NCI-H748 (cell line): ENCODE data around the gene ATIC.
"Not testable (repeated sequence)": the region's sequence is repeated elsewhere in the genome, so short reads cannot be mapped to it uniquely, and the experiment has no call there.

Experiments
- DNase-seq: peaks from one replicate; lab custom pipeline; 2025; ENCODE audit not compliant: unreplicated experiment; lab: John Stamatoyannopoulos, UW

The ATIC gene

DNA sequence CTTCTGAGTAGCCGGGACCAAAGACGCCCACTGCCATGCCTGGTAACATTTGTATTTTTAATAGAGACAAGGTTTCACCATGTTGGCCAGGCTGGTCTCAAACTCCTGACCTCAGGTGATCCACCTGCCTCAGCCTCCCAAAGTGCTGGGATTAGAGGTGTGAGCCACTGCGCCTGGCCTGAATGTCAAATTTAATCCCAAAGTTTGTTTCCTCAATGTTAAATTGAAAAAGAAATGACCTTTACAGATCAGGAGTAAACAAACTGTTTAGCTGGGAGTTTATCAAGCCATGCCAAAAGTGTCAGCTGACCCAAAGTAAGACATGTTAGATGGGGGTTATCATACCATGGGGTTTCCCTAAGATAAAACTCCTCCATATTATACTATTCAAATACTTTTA, 48.2 kb downstream of the ATIC start:
- not testable (repeated sequence) for DNase-seq

DNA sequence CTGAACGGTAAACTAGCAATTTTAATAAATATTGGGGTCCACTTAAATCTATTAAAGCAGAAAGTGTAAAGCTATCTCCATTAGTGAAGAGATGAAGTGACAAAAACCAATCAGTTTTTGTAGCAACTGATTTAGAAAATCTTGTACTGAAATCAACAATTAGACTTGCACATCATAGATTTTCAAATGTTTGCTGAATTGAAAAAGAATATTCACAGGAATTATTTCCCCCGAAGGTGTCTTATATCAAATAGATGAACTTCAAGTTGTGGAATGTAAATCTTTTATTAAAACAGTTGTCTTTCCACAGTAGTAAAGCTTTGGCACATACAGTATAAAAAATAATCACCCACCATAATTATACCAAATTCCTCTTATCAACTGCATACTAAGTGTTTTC, 48.7 kb downstream of the ATIC start:
- no peak for DNase-seq

DNA sequence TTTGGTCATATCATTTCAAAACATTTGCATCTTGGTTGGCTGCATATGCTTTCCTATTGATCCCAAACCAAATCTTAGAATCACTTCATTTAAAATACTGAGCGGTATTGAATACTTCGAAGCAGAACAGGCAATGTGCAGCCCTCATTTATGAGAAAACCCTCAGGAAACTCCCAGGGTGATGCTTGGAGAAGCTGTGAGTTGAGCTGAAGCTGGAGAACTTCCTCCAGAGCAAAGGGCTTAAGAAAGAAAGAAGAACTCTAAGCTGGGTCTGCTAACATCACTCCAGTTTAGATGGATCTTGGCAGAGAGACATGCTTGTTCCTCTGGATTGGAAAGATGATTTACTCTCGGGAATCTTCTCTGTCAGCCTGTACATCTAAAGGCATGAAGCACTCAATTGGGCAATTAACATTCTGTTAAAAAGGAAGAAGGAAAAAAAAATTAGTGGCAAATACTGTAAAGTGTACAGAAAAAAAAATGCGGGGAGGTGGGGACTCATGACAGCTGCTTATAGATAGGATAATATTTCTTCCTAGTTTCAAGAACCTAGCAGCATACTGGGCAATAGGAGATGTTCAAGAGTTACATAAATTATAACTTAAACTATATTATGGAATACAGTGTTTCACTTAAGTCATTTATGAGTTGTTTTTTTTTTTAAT, 49.5 kb downstream of the ATIC start:
- DNase-seq, result no peak

DNA sequence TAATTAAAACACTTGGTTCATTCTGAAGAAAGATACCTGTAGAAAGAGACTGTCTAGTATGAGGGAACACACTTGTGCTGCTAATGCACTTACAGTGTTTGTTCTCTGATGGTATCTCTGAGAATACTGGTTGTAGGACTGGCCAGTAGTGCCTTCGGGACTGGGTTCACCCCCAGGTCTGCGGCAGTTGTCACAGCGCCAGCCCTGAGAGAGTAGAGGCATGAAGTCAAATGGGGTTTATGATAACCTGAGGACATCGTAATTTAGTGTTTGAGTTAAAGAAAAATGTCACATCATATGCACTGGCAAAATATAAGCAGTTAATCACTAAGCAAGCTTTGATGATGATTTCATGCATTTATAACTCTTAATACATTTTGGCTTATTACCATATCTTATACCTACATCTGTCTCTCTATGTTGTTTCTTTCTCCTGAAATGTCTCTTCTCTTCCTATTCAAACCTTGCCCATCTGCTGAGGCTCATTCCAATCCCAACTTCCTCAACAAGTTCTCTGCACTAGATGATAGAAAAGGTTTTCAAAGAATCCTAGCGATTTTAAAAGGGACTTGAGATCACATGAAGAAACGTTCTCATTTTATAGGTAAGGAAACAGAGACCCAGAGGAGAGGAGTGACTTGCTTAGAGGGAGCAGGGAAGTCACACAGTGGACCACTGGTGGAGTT, 50.2 kb downstream of the ATIC start:
- DNase-seq, result no peak

DNA sequence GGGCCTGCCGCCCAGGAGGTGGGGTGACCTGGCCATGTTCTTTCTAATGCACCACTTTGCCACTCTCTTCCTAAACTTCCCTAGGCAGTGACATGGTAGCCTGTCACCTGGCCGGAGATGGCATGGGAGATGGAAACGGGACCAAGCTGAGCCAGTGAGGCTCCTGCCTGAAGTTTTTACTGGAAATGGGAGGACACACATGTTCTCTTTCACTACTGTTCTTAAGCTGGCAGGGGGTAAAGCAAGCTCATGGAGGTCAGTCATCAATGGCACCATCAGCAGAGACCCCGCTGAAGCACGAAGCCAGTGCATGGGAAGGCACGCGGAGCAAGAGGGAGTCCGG, 50.7 kb downstream of the ATIC start:
- no peak for DNase-seq

DNA sequence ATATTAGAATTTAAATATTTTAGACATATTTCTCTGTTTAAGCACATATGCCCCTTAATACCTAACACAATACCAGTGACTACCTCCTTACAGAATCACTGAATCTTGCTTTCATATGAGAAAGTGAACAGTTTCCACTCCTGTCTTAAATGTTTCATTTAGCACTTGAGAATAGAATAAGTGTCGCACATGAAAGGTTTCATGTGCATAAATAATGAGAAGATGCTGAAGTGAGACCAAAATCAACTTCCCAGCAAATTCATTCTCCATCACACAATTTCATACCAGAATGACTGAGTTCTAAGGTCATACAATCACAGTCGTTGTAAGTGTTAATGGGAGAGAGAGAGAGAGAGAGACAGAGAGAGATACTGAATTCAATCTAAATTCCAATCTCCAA, 51.2 kb downstream of the ATIC start:
- DNase-seq, result no peak

DNA sequence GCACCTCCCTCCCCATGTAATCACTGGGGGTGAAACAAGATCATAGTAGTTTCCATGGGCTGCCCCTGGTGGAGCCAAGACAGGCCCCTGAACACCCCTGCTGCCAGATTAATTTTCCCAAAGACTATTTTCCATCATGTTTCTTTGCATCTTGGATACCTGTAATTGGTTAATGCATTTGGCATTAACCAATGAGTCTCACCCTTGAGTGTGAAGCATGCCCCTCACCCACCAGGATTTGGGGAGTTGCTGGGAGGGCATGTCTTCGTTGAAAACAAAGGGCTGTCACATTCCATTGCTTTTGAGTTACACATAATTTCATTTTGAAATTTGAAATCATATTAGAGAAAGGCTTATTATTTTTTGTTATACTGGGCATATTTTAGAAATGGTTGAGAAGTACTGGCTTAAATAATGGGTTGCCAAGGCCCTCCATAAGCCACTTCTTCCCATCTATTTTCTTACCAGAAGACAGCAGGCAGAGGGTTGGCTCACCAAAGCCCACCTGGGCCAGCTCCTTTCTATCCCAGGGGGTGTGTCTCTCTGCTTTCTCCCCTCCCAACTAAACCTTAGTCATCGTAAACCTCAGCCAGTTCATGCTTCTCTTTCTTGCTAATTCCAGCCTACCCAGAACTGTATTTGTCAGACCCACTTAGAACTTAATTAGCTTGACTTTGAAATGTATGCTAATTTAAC, 51.8 kb downstream of the ATIC start:
- DNase-seq, result no peak

DNA sequence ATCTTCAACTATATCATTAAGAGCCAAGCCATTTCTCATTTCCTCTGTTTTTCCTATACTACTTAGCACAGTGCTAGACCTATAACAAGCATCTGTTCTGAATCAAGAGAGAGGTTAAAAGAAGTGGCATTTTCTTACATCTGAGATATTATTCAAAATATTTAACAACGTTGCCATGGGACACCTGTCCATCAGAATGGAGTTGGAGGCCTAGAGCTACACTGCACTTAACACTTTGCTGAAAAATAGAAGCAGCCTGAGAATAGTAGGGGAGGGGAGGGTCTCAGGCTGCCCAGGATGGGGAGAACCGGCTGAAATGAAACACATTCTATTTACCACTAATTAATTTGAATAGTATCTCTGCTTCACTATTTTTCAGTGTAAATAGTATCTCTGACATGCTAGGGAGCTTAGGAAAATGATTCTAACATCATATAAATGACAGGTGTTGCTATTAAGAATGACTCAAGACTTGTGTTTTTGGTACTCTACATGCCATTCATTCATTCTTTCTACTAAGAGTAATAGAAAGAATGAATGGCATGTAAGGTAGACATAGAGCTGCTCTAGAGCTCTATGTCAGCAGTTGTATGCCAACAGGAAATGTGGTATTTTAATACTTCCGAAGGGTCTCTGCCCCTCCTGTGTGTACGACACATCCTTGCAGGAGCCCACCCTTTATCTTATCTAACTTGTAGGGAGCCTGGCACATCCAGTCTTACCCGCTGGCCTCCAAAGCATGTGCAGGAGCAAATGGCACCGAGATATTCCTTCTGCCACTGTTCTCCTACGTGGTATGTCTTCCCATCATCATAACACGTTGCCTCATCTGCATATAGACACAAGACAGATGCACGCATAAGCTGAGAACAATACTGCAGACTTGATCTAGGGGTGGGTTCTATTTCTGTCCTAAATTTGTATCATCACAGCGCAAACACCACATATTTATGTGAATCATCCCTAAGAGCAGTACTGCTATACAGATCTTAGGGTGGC, 52.6 kb downstream of the ATIC start:
- DNase-seq, result no peak

DNA sequence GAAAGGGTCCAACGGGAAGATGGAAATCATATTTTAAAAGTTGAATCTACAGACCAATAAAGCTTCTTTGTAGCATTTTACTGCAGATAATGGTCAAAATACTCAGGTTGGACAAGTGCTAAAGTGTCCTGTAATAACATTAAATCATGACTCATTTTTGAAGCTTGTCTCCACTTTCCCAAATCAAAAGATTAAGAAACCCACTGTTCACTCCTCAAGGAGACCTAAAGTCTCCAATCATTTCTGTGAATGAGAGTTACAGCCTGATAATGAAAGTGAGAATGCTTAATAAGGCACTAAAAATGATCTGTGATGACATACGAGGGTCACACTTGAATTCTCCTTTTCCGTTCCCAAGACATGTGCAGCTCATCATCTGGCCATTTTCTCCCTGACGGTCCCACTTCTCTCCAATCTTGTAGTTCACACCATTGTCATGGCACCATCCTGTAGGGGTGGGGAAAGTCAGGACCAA, 53.4 kb downstream of the ATIC start:
- DNase-seq, result no peak

DNA sequence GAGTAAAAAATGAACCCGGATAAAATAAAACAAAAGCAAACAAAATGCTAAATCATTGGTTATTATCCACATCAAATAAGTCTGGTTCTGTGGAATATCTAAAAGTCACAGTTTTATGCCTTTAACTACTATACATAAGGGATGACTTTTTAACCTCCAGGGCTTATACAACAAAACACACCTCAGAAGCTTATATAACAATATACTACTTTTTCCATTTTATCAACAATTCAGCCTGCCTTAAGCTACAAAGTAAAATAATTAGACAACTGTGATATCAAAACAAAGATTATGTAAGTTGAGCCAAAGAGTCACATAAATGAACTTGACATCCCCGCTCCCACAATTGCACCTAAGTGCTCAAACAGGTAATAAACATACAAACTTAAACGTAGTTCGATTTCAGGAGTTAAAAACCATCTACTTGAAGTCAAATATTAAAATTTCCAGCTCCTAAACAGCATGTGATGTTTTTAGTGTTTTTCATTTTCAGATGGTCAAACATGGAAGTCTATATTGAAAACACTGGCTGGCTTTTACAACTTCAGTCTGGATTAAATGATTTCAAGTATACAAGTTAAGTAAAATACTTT, 54.7 kb downstream of the ATIC start:
- no peak for DNase-seq

DNA sequence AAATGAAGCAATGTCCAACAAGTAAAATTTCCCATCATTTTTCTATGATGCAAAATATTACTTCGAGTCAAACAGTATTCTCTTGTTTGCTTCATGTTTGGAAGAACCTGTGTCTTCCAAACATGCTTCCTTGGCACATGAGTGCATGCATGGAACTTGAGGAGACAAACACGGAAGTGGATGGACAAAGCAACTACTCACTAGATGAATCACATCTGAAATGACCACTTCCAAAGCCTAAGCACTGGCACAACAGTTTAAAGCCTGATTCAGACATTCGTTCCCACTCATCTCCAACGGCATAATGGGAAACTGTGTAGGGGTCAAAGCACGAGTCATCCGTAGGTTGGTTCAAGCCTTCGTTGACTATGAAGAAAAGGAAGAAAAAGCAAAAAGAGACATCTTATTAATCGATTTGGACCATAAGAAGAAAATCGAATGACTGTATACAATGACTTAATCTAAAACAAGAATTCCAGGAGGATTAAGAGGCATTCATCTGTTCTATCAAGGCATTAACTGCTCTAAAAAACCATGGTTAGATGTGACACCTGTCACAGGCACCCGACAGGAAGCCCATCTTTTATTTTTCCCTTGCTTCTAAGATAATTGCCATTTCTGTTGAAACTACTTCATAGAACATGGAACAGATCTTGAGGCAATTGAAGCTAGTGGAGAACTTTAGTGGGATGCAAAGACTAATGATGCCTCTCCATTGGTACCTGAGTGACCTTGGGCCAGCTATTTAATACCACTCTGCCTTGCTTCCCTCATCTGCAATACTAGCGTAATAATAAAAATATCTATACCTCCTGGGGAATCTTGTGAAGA, 56.0 kb downstream of the ATIC start:
- no peak for DNase-seq

DNA sequence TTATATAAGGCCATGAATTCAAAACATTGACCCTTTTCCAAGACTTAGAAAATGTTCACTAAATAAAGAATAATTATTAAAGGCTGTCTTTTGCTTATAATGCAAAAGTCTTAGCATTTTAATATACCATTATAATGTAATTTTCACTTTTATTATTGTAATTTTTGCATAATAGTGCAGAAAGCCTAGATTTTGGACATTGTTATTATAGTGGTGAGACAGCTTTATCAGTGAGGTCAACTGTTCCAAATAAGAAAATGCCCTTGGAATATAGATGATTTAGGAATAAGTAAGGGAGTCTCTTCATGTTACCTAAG, 56.6 kb downstream of the ATIC start:
- no peak for DNase-seq

DNA sequence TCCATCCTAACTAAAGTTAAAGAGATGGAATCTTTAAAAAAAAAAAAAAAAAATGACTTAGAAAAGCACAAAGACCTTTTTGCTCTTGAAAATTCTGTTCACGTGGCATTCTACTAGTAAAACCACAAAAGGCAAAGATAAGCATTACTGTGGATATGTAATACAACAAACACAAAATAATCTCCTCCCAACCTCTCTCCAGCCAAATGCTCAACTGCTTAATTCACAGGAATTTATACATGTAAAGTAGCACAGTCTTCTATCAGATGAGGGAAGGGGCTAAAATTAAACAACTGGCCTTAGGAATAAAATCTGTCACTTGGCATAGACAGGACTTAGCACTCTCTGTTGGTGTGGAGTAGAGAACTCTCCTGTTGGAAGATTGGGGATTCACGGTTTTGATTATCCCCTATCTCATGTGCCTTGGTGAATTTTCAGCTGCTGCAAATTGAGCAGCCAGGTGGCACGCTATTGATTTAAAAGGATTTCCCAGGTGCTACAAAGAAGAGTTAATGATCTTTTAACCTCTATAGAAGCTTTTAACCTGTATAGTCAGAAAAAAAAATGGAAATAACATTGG, 57.4 kb downstream of the ATIC start:
- DNase-seq, result no peak

DNA sequence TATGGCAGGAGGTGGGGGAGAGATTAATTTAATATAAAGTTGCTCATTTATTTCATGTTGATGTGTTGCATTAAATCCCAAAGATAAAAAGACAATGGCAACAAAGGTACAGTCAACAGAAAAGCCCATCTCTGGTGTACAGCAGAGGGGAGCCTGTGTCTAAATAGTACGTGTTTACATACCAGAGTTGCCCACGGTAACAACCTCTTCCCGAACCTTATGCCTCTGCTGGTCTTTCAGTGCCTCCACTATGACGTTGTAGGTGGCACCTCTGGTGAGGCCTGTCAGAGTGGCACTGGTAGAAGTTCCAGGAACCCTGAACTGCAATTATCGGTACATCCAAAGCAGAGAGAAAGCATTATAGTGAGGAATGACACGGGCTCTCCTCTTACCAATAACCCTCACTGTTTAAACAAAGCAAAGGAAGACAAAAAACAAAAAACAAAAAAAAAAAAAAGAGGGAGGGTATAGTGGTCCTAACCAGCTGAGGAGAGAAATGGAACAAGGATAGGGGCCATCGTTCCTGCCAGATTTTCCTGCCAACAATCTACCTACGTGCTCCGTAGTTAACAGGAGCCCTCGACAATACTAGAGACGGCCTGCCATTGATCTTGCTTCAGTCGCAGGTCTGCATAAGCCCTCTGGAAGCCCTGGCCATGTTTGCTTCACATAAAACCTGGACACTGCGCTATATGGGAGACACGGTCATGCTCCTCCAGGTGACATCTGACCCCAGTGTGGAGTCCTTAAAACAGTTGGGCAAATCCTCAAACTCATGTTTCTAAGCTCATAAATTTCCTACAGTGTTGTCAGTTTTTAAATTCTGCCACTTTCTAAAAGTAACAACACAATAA, 58.5 kb downstream of the ATIC start:
- peak; percentile 31 for DNase-seq

DNA sequence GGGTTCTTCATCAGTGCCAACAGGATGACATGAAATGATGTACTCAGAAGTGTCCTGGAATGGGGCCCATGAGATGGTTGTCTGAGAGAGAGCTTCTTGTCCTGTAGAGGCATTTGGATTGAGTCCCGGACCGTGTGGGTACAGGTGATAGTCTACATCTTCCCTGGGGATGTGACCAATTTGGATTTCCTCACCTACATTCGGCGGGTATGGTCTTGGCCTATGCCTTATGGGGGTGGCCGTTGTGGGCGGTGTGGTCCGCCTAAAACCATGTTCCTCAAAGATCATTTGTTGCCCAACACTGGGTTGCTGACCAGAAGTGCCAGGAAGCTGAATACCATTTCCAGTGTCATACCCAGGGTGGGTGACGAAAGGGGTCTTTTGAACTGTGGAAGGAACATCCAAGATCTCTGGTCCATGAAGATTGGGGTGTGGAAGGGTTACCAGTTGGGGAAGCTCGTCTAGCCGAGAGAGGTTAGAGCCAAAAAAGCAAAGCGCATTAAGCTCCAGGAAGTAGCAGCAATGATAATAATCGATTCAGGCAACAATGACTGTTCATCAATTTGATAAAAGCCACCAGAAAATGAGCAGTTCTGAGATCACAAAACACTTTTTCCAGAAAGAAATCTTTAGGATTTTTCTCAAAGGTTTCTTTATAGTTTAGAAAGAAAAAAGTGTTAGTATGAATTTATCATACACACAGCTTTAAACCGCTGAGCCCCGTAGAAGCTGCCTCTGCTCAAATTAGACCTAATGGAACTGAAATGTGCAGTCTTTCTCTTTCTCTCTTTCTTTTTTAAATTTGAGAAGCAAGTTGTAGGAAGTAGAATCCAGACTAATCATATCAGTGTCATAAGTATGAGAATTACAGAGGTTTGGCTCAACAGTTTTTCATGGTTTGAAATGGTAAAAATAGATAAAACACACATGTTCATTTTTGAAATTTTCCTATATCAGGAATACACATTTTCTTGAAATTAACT, 60.3 kb downstream of the ATIC start:
- DNase-seq, result no peak

DNA sequence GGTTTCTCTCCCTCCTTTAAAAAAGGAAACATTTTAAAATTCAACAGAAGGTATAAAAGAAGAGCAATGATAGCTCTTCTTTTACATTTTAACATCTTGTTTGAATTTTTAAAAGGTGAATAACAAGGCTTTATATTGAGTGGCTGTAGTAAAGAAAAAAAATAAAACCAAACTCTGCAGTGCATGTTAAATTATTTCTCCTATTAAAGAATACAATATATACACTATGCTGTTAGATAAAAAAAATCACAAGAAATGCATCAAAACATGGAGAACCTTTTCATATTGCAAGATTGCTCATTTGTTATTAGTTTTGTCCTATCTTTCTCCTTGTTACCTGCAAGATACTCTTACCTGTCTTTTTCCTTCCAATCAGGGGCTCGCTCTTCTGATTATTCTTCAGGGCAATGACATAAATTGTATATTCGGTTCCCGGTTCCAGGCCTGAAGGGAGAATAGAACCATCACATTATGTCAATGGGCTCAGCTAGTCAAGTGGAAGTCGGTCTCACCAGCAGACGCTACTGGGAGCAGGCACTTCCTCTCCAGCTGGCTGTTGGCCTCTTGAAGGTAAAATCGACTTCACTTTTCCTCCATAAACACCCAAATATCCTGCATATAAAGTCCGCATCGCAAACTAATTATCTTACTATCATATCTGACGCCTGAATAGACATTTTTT, 61.2 kb downstream of the ATIC start:
- no peak for DNase-seq

DNA sequence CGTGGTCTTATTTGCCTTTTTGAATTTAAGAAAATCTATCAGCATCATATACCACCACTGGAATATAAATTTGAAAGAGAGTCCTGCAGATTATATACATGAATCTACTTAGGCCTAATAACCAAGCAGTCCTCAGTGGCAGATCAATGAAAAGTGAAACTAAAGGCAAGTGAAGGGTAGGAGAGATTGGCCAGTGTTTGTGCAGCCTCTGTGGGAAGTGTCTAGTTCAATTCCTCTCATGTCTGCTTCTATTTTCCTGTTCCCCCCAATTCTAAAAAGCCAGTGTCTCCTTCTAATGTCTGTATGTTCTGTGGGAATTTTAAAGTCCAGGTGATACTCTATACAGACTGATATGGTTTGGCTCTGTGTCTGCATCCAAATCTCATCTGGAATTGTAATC, 62.1 kb downstream of the ATIC start:
- no peak for DNase-seq
